Measurements from ENCODE around the gene HOXC11.

GRCh38 chr12:53972722-53973235 lies at the start of gene HOXC11:
- TF ChIP-seq CTCF (conservative IDR thresholded peaks at IDR 0.05) (no peak), EZH2 (IDR thresholded peaks at IDR 0.05; ENCODE audit: low read depth) (no peak)
